ENCODE measurements around the gene FPR3.

FPR3 gene

DNA sequence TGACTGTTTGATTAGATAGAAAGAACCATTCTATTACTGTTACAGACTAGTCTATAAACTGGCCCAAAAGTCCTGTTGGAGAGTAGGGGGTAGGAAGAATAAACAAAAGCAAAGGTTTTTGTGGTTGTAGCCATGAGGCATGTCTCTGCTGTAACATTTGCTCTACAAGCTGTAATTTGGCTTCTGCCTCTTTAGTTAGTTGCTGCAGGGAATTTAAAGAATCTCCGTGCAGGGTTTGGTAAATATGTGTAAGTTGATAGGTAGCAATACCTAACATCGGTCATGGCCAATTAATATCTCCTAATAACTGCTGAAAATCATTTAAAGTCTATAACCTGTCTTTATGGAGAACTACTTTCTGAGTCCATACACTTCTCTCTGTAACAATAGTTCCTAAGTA is 13.0 kb downstream of the FPR3 start:
- no peak for DNase-seq

DNA sequence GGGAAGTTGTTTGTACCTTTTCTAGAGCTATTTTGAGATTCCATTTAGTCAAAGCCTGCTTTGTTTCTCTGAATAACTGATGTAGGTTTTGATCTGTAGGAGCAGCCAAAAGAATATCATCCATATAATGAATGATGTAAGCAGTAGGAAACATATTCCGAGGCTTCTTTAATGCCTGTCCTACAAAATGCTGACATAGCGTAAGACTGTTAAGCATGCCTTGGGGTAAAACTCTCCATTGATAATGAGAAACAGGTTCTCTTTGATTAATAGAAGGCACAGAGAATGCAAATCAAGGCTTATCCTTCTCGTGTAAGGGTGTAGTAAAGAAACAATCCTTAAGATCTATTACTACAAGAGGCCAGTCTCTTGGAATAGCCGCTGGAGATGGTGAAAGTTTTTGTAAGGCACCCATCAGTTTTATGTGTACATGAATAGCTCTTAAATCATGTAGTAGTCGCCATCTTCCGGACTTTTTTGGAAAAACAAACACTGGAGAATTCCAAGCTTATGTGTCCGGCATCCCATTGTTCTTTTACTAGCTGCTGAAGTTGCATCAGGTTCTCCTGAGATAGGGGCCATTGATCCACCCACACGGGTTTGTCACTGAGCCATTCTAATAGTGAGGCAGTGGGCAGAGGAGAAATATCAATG is 13.5 kb downstream of the FPR3 start:
- no peak for DNase-seq

DNA sequence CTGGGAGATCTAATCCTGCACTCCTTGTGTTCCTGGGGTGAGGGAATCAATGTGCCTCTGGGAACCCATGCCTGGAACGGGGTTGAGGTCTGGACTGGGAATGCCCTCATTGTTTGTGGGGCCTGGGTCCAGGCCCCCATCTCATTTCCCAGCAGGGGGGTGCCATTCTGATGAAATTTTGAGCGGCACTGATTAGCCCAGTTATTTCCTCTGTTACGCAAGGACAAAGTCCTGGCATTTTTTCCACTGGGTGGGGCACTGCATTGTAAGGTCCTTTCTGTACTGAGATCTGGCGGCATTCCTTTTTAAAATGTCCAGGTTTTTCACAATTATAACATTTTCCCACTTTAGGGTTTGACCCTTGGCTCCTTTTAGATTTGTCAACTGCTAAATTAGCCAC is 14.8 kb downstream of the FPR3 start:
- DNase-seq = no peak

DNA sequence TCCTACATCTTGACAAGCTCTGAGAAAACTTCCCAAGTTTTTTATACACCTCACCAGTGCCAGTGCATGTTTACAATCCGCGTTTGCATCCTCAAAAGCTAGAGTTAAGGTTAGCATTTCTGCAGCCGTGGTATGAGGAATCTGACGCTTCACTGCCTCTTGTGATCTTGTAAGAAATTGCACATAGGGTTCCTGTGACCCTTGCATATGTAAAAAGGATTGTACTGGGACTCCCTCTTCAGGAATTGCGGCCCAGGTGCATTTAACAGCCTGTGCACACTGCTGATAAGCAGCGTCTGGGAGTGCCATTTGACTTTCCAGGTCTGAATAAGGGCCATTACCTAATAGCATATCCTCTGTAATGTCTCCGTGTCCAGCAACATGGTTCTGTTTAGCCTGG is 15.3 kb downstream of the FPR3 start:
- no peak for DNase-seq

DNA sequence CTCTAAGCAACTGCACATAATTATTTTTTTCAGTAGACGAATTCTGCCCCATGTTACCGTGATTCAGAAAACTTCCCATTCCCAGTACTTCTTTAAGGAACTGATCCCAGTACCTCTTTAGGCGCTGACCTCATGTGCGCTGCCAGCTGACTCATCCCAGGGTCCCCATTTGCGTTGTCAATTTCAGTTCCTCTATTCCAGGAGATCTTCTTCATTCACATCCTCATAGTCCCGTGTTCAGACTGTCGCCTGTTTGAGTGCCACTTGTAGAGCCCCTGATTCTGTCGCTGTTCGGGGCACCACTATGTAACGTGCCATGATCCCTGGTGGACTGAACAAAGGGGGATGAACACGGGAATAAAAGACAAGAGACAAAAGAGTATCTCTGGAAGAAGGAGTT is 16.4 kb downstream of the FPR3 start:
- DNase-seq = no peak

DNA sequence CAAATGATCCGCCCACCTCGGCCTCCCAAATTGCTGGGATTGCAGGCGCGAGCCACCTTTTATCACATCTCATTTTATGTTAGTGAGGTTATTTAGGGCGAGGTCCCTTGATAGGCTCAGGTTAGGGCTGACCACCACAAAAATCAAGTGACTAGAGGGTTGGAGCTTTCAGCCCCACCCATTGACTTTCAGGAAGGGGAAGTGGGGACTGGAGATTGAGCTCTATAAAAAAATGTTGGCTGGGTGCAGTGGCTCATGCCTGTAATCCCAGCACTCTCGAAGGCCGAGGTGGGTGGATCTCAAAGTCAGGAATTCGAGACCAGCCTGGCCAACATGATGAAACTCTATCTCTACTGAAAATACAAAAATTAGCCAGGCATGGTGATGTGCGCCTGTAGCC is 20.1 kb downstream of the FPR3 start:
- DNase-seq = no peak

DNA sequence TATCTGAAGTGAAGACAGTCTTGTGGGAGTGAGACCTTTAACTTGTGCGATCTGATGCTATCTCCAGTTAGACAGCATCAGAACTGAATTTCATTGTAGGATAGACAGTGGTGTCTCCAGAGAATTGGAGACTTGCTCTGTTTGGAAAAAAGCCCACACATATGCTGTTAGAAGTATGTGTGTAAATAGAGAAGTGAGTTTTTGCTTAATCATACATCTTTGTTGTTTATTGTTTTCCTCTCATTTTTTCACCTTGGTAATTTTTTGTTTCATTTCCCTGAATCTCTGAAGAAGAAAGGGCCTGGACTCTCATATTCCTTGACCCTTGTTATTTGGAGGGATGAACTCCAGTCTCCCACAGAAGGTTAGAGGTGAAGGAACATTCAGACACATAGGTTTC is 21.8 kb downstream of the FPR3 start:
- DNase-seq = no peak

DNA sequence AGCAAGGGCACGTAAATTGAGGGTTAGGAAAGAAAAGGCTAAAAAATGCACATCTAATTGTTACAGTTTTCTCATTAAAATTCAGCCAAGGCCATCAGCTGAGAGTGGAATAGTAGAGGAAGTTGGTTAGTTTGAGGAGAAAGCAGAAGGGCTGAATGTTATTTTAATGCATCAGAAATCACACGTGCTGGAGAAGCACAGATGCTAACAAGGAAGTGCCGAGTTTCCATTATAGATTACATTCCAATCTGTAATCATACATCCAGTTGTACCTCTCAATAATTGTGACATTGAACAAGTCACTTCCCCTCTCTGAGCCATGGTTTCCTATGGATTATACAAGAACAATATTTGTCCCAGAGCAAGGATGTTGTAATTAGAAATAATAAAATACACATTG is 25.1 kb downstream of the FPR3 start:
- no peak for DNase-seq

DNA sequence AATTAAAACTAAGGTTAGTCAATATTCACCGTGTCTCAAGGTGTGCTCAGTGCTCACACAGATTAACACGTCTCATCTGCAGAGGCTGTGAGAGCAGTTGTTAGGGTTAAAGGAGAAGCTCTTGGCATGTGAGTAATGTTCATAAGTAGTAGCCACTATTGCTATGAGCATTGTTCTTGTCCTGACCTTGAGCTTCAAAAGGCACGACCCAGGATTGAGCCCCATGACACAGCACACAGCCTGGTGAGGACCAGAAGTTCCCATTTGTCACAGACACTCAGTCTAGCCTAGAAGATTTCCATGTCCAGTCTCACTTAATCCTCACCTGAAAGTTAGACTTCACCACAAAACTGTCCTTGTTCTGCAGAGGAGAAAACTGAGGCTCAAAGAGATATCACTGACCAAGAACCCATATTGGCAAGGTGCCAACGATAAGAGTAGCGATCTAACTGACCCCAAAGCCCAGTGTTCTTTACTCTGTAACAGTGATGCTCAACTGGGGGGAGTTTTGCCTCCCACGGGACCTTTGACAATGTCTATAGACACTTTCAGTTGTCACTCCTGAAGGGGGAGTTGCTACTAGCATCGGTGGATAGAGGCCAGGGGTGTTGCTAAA is 26.0 kb downstream of the FPR3 start:
- DNase-seq = no peak

DNA sequence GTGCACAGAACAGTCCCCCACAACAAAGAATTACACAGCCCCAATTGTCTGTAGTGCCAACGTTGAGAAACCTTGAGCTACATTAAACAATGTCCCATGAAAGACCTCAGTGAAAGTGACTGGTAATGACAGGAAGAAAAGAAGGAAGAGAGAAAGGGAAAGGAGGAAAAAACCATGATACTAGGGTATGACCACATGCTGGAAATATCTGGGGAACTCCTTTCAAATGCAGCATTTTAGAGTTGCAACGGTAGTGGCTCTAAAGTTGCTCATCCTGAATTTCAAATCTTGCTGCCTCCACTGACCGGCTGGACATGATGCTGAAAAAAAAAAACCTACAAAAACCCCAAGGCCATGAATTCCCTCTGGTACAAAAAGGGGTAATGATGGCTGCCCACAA is 26.5 kb downstream of the FPR3 start:
- DNase-seq = no peak

DNA sequence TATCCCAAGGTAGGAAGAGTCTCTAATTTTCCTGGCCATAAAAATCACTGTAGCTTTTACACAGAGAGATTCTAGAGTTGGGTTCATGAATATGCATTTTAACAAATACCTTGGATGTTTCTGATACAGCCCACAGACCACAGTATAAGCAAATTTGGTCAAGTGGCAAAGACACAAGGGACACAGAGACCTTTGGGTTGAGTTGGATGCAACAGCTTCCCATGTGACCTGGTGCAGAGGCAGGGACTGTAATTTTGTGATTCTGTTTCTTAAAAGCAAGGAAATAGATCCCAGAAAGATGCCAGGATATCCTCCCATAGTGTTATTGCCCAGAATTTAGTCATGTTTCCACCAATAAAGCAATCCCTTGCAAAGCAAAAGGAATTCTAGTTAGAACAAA is 27.0 kb downstream of the FPR3 start:
- no peak for DNase-seq

DNA sequence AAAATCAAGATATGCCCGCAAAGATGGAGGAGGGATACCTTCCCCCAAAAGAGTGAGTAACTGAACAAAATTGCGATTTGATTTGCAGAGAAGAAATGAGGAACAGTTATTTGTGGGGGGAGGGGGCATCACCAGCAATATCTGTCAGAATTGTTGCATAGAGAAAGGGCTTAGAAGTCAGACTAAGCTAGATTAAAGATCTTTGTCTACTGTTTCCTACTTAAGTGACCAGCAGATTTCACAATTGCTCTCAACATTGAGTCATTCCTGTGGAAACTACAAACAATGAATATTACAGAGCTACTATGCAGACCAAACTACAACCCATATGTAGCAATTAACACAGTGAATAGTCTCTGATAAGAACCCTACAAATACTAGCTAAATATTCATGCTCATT is 27.4 kb downstream of the FPR3 start:
- no peak for DNase-seq

DNA sequence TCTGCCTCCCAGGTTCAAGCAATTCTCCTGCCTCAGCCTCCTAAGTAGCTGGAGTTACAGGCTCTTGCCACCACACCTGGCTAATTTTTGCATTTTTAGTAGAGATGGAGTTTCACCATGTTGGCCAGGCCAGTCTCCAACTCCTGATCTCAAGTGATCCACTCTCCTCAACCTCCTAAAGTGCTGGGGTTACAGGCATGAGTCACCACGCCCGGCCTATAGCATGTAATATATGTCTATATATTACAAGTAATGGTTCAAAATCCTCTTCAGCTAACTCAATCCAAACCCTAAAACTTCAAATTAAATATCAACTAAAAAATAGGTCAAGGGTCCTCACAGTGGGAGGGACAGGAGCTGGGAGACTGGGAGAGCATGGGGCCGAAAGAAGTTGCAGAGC is 28.0 kb downstream of the FPR3 start:
- no peak for DNase-seq

DNA sequence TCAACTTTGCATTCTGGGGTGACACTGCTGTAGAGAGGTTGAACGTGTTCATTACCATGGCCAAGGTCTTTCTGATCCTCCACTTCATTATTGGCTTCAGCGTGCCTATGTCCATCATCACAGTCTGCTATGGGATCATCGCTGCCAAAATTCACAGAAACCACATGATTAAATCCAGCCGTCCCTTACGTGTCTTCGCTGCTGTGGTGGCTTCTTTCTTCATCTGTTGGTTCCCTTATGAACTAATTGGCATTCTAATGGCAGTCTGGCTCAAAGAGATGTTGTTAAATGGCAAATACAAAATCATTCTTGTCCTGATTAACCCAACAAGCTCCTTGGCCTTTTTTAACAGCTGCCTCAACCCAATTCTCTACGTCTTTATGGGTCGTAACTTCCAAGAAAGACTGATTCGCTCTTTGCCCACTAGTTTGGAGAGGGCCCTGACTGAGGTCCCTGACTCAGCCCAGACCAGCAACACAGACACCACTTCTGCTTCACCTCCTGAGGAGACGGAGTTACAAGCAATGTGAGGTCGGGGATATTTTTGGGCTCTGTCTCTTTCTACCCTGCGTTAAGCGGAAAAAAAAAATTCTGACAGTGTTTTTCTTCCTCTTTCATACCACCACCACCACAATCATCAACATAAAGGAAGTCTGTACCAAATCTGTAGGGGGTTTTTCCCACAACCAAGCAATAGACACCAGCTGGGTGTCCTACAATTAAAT is 29.5 kb downstream of the FPR3 start:
- DNase-seq = no peak

DNA sequence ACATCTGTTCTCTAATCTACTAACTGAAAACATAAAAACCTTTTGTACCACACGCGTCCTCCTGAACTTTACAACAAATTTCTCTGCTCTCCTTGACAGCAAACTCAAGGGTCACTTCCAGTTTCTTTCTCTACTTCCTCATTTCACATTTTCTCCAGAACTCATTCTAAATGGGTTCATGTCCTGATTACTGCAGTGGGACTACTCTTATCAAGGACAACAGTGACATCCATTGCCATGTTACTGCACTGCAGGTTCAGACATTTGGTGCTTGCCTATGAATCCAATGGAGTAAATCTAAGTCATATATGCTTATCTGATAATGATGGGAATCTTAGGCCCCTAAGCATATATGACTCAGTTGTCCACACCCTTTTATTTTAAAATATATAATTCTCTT is 35.3 kb downstream of the FPR3 start:
- no peak for DNase-seq

DNA sequence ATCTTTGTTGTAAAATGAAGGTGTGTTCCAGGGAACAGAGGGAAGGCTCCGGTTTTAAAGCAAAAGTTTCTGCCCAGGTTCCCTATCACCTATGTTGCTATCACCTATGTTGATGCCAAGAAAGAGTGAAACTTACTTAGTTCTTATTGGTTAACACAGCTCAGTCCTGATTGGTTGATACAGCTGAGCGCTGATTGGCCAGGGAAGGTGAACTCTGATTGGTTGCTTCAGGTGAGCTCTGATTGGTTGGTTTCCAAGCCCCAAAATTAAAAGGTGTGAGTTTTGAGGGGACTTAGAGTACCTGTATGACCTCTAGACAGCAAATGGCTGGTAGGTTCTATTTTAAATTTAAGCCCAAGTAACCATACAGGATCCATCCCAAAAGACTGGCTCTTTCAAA is 42.2 kb downstream of the FPR3 start:
- DNase-seq = no peak

DNA sequence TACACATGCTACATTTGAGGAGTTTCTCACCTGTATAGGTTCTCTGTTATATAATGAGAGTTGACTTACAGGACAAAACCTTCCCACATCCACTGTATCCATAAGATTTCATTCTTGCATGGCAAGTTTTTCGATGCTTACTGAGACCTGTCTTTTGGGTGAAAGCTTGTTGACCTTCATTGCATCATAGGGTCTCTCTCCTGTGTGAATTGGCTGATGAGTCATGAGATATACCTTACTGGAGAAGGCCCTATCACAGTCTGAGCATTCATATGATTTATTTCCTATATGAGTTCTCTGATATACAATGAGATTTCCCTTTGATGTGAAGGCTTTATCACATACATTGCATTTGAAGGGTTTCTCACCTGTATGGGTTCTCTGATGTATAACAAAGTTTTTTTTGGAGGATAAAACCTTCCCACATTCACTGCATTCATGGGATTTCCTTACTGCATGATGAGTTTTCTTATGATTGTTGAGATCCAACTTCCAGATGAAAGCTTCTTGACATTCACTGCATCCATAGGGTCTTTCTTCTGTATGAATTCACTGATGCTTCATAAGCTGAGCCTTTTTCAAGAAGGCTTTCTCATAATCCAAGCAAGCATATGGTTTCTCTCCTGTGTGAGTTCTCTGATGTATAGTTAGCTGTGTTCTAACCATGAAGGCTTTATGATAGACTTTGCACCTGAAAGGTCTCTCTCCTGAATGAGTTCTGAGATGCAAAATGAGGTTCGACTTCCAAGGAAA is 67.1 kb downstream of the FPR3 start:
- DNase-seq = no peak

DNA sequence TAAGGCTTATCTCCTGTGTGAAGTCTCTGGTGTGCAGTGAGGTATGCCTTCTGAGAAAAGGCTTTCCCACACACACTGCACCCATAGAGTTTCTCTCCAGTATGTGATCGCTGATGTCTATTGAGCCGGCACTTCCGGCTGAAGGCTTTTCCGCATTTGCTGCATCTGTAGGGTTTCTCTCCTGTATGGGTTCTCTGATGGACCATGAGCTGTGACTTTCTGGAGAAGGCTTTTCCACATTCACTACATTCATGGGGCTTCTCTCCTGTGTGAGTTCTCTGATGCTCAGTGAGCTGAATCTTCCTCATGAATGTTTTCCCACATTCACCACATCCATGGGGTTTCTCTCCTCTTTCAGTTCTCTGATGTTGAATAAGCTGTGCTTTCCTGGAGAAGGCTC is 78.1 kb downstream of the FPR3 start:
- no peak for DNase-seq
